ENCODE data around the gene EBF3.

The EBF3 gene

GRCh38 chr10:129885526-129885925, 78.5 kb downstream of the EBF3 start:
- Histone ChIP-seq H3K4me1 (ENCODE audit: control insufficient read depth, insufficient read depth, low read length, poor library complexity, severe bottlenecking) (peaks cover 3% of the 10 kb centered on the region), H3K9me3 (ENCODE audit: control insufficient read depth, low read length) (no peaks in the 10 kb centered on the region), H3K36me3 (ENCODE audit: control insufficient read depth, insufficient read depth, low read length) (peaks cover 4% of the 10 kb centered on the region), H3K27ac (ENCODE audit: low read depth, low read length, severe bottlenecking) (no peak overlapping the region), H3K4me3 (ENCODE audit: extremely low read depth, insufficient read depth, low read length, poor library complexity, severe bottlenecking) (no peak overlapping the region)
- 94 to 98% methylated on average over 6 of the region's 8 CpGs for WGBS, 2 experiments (ENCODE audit: insufficient coverage in 2 of 2)

GRCh38 chr10:129884398-129885078, 79.5 kb downstream of the EBF3 start:
- Histone ChIP-seq H3K4me1 (ENCODE audit: control insufficient read depth, insufficient read depth, low read length, poor library complexity, severe bottlenecking) (peaks cover 3% of the 10 kb centered on the region), H3K27ac (ENCODE audit: low read depth, low read length, severe bottlenecking) (no peak overlapping the region), H3K4me3 (ENCODE audit: extremely low read depth, insufficient read depth, low read length, poor library complexity, severe bottlenecking) (no peak overlapping the region), H3K36me3 (ENCODE audit: control insufficient read depth, insufficient read depth, low read length) (peaks cover 4% of the 10 kb centered on the region), H3K9me3 (ENCODE audit: control insufficient read depth, low read length) (no peaks in the 10 kb centered on the region)
- WGBS, 2 experiments (ENCODE audit: insufficient coverage in 2 of 2) = 88 to 90% methylated on average over 13 to 15 of the region's 18 CpGs

- Histone ChIP-seq H3K27ac (ENCODE audit: low read depth, low read length, severe bottlenecking) (no peak overlapping the region), H3K9me3 (ENCODE audit: control insufficient read depth, low read length) (no peaks in the 10 kb centered on the region), H3K36me3 (ENCODE audit: control insufficient read depth, insufficient read depth, low read length) (peaks cover 4% of the 10 kb centered on the region), H3K4me1 (ENCODE audit: control insufficient read depth, insufficient read depth, low read length, poor library complexity, severe bottlenecking) (peaks cover 3% of the 10 kb centered on the region), H3K4me3 (ENCODE audit: extremely low read depth, insufficient read depth, low read length, poor library complexity, severe bottlenecking) (no peak overlapping the region)
- 92 to 95% methylated on average over 16 to 17 of the region's 20 CpGs for WGBS, 2 experiments (ENCODE audit: insufficient coverage in 2 of 2)
Observed at GRCh38 chr10:129883626-129884397, 80.3 kb downstream of the EBF3 start.

- WGBS, 2 experiments (ENCODE audit: insufficient coverage in 2 of 2) = 90 to 95% methylated on average over 11 of the region's 11 CpGs
- Histone ChIP-seq H3K36me3 (ENCODE audit: control insufficient read depth, insufficient read depth, low read length) (peaks cover 2% of the 10 kb centered on the region), H3K9me3 (ENCODE audit: control insufficient read depth, low read length) (no peaks in the 10 kb centered on the region), H3K4me3 (ENCODE audit: extremely low read depth, insufficient read depth, low read length, poor library complexity, severe bottlenecking) (no peak overlapping the region), H3K4me1 (ENCODE audit: control insufficient read depth, insufficient read depth, low read length, poor library complexity, severe bottlenecking) (peaks cover 3% of the 10 kb centered on the region), H3K27ac (ENCODE audit: low read depth, low read length, severe bottlenecking) (no peak overlapping the region)
Observed at GRCh38 chr10:129883029-129883428, 81.0 kb downstream of the EBF3 start.

- no peaks in the 10 kb centered on the region for H3K36me3 ChIP-seq (ENCODE audit: control insufficient read depth, insufficient read depth, low read length)
- H3K9me3 ChIP-seq (ENCODE audit: control insufficient read depth, low read length) = no peaks in the 10 kb centered on the region
- H3K4me3 ChIP-seq (ENCODE audit: extremely low read depth, insufficient read depth, low read length, poor library complexity, severe bottlenecking) = no peak overlapping the region
- H3K27ac ChIP-seq (ENCODE audit: low read depth, low read length, severe bottlenecking) = no peak overlapping the region
- WGBS, 2 experiments (ENCODE audit: insufficient coverage in 2 of 2) = 74 to 87% methylated on average over 4 to 6 of the region's 9 CpGs
- peaks cover 3% of the 10 kb centered on the region for H3K4me1 ChIP-seq (ENCODE audit: control insufficient read depth, insufficient read depth, low read length, poor library complexity, severe bottlenecking)
Observed at GRCh38 chr10:129882291-129883010, 81.6 kb downstream of the EBF3 start.

DNA sequence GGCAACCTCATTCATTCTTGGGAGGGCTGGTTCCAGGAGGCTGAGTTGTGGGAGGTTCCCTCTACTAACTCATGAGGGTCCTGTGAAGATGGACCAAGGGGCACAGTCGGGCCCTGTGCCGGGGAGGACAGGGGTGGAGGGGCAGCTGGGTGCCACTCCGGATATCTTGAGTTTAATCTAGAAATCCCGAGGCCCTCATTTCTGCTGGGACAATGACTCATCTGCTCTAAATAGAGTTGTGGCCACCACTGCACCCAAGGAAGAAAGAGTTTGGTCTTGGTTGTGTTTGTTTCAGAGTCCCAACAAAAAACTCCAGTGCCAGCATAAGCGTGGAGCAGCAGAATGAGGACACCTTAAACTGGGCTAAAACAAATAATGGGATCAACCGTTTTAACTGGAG, 82.4 kb downstream of the EBF3 start:
- no peaks in the 10 kb centered on the region for H3K9me3 ChIP-seq (ENCODE audit: control insufficient read depth, low read length)
- no peak overlapping the region for H3K27ac ChIP-seq (ENCODE audit: low read depth, low read length, severe bottlenecking)
- H3K4me3 ChIP-seq (ENCODE audit: extremely low read depth, insufficient read depth, low read length, poor library complexity, severe bottlenecking) = no peak overlapping the region
- WGBS, 2 experiments (ENCODE audit: insufficient coverage in 2 of 2) = 92 to 97% methylated on average over 3 to 4 of the region's 6 CpGs
- peaks cover 2% of the 10 kb centered on the region for H3K4me1 ChIP-seq (ENCODE audit: control insufficient read depth, insufficient read depth, low read length, poor library complexity, severe bottlenecking)
- no peaks in the 10 kb centered on the region for H3K36me3 ChIP-seq (ENCODE audit: control insufficient read depth, insufficient read depth, low read length)

DNA sequence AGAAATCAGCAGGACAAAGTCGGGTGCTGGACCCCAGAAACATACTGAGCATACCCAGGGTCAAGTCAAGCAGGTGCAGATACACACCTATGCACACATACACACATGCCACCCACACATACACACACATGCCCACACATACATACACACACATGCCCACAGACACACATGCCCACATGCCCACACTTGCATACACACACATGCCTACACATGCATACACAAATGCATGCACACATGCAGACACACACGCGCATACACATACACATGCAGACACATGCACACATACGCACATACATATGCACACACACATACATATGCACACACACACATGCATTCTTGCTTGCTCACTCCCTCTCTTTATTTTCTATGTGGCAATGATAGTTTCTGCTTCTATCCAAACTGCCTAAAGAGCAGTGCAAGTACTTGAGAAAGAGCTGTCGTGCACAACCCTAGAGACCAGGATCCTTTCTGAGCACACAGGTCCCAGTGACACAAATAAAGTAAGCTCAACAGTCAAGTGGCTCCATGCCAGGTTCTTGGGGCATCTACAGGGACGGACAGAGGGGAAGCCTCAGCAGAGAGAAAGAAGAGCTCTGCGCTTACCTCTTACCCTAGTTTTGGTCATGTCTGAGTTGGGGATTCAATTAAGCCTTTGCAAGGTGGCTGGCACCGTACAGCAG, 83.7 kb downstream of the EBF3 start:
- Histone ChIP-seq H3K4me1 (ENCODE audit: control insufficient read depth, insufficient read depth, low read length, poor library complexity, severe bottlenecking) (no peaks in the 10 kb centered on the region), H3K27ac (ENCODE audit: low read depth, low read length, severe bottlenecking) (no peak overlapping the region), H3K9me3 (ENCODE audit: control insufficient read depth, low read length) (no peaks in the 10 kb centered on the region), H3K4me3 (ENCODE audit: extremely low read depth, insufficient read depth, low read length, poor library complexity, severe bottlenecking) (no peak overlapping the region), H3K36me3 (ENCODE audit: control insufficient read depth, insufficient read depth, low read length) (no peaks in the 10 kb centered on the region)
- WGBS, 2 experiments (ENCODE audit: insufficient coverage in 2 of 2) = 86 to 90% methylated on average over 6 to 8 of the region's 8 CpGs

DNA sequence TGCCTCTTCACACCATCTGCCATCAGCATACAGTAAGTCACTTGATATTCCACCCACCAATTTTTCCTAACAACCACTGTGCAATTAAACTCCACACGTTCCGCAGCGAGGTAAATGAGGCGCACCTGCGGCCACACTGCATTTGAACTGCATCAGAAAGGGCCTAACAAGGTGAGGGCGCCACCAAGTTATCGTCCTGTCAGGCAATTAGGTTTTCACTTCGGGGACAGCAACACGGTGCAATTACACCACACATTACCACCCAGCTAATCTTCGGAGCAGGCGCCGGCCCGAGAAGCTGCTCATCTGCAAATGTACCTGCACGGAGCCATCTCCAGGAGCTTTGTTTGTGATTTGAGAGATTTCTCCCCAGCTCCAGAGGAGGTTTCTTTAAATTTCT, 84.4 kb downstream of the EBF3 start:
- no peak overlapping the region for H3K4me3 ChIP-seq (ENCODE audit: extremely low read depth, insufficient read depth, low read length, poor library complexity, severe bottlenecking)
- H3K27ac ChIP-seq (ENCODE audit: low read depth, low read length, severe bottlenecking) = no peak overlapping the region
- no peaks in the 10 kb centered on the region for H3K4me1 ChIP-seq (ENCODE audit: control insufficient read depth, insufficient read depth, low read length, poor library complexity, severe bottlenecking)
- no peaks in the 10 kb centered on the region for H3K9me3 ChIP-seq (ENCODE audit: control insufficient read depth, low read length)
- WGBS, 2 experiments (ENCODE audit: insufficient coverage in 2 of 2) = 88% methylated on average over 10 to 13 of the region's 14 CpGs
- H3K36me3 ChIP-seq (ENCODE audit: control insufficient read depth, insufficient read depth, low read length) = no peaks in the 10 kb centered on the region

DNA sequence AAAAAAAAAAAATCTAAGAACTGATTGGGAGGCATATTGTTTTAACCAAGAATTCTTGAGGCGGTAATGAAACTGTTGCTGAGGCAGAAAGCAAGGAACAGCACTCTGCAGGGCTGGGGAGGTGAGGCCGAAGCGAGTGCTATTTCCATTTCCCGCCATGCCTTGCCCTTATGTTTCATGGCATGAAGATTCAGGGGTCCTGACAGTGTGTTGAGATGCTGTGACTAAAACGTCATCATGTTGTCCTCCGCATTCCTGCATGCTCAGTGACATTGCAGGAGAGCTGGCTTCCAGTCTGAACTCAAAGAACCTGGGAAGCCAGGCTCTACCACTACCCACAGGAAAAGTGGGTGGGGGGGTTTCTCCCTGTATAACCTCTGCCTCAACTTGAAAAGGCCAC, 85.2 kb downstream of the EBF3 start:
- Histone ChIP-seq H3K36me3 (ENCODE audit: control insufficient read depth, insufficient read depth, low read length) (no peaks in the 10 kb centered on the region), H3K4me1 (ENCODE audit: control insufficient read depth, insufficient read depth, low read length, poor library complexity, severe bottlenecking) (no peaks in the 10 kb centered on the region), H3K27ac (ENCODE audit: low read depth, low read length, severe bottlenecking) (no peak overlapping the region), H3K9me3 (ENCODE audit: control insufficient read depth, low read length) (no peaks in the 10 kb centered on the region), H3K4me3 (ENCODE audit: extremely low read depth, insufficient read depth, low read length, poor library complexity, severe bottlenecking) (no peak overlapping the region)
- 86 to 93% methylated on average over 1 to 6 of the region's 6 CpGs for WGBS, 2 experiments (ENCODE audit: insufficient coverage in 2 of 2)

- Histone ChIP-seq H3K27ac (ENCODE audit: low read depth, low read length, severe bottlenecking) (no peak overlapping the region), H3K9me3 (ENCODE audit: control insufficient read depth, low read length) (no peaks in the 10 kb centered on the region), H3K4me1 (ENCODE audit: control insufficient read depth, insufficient read depth, low read length, poor library complexity, severe bottlenecking) (no peaks in the 10 kb centered on the region), H3K4me3 (ENCODE audit: extremely low read depth, insufficient read depth, low read length, poor library complexity, severe bottlenecking) (no peak overlapping the region), H3K36me3 (ENCODE audit: control insufficient read depth, insufficient read depth, low read length) (no peaks in the 10 kb centered on the region)
- 52 to 65% methylated on average over 6 to 8 of the region's 9 CpGs for WGBS, 2 experiments (ENCODE audit: insufficient coverage in 2 of 2)
Observed at GRCh38 chr10:129877773-129878371, 86.2 kb downstream of the EBF3 start.

Measured in mesodermal cell (in vitro differentiated cells).